Endothelial cell of umbilical vein (primary cell): Measurements from ENCODE around the gene SPAG7. TPM values are rescaled to one million over a fixed set of nuclear protein-coding genes. Genes with fewer than 3 reads are reported as not detected.

Source experiments
- BruUV-seq: library from RNA; stranded (reverse); fragments of 400-500 nt; replicated peaks from 2 replicates; lab custom pipeline; 2021; lab: Mats Ljungman, UMichigan
- CTCF ChIA-PET: fragments of 300-600, 350-600 bp; sonication (Branson Sonifier 250); formaldehyde crosslinking; loops from one replicate; lab custom pipeline; 2021; ENCODE audit warnings: antibody characterized with exemption, inconsistent platforms; lab: Charles Lee
- POLR2A ChIA-PET: fragments of 300-600, 350-600 bp; sonication (Branson Sonifier 250); formaldehyde crosslinking; loops from one replicate; lab custom pipeline; 2021; ENCODE audit warnings: antibody characterized with exemption, inconsistent platforms; lab: Charles Lee
- DNase-seq: peaks from one replicate; pipeline ENCODE4 v3.0.0-alpha.2; 2011; ENCODE audit warnings: low read depth, low spot score
- FAIRE-seq: peaks from 2 replicates; lab custom pipeline; 2011; peaks lifted over from hg19 to GRCh38; lab: Jason Lieb, UNC
- H2AFZ ChIP-seq: 2 replicates; pipeline ENCODE4 v1.6.0; 2012; ENCODE audit warnings: low read depth, low read length, control low read depth, inconsistent platforms
- H3K27ac ChIP-seq: 2 replicates; pipeline ENCODE4 v1.5.1; 2011; ENCODE audit warnings: low read depth, mild to moderate bottlenecking, control low read depth, low read length, moderate library complexity; ENCODE audit not compliant: insufficient read depth
- H3K27me3 ChIP-seq, 2 experiments: 2 replicates each; pipeline versions ENCODE4 v1.6.0 to v1.6.1; 2011; ENCODE audit warnings: low read length in 2 of 2, mixed read lengths in 1 of 2; ENCODE audit not compliant: control insufficient read depth in 2 of 2, insufficient read depth in 2 of 2
- H3K36me3 ChIP-seq, 2 experiments: 2 replicates in 1 of 2; 3 replicates in 1 of 2; pipeline ENCODE4 v1.5.1; 2011; ENCODE audit warnings: low read length in 2 of 2, mild to moderate bottlenecking in 1 of 2, moderate library complexity in 1 of 2; ENCODE audit not compliant: control insufficient read depth in 2 of 2, insufficient read depth in 2 of 2; ENCODE audit errors: extremely low read depth in 1 of 2
- H3K4me1 ChIP-seq: 3 replicates; pipeline ENCODE4 v1.5.1; 2011; ENCODE audit warnings: mild to moderate bottlenecking, low read length; ENCODE audit not compliant: control insufficient read depth, insufficient read depth; ENCODE audit errors: extremely low read depth
- H3K4me2 ChIP-seq: 2 replicates; pipeline ENCODE4 v1.6.1; 2011; ENCODE audit warnings: low read length, control low read depth, mixed read lengths; ENCODE audit not compliant: insufficient read depth
- H3K4me3 ChIP-seq, 3 experiments: fragments of 200-600 bp in 1 of 3; sonication (generic), shearing (Covaris generic) in 1 of 3; replicated peaks in 1 of 3; 2 replicates each; pipeline ENCODE4 v1.5.1; 2011 to 2016; ENCODE audit warnings: control low read depth in 3 of 3, low read length in 3 of 3, mild to moderate bottlenecking in 2 of 3, inconsistent platforms in 1 of 3, low read depth in 1 of 3, moderate library complexity in 1 of 3; ENCODE audit not compliant: insufficient read depth in 1 of 3
- H3K79me2 ChIP-seq: 2 replicates; pipeline ENCODE4 v1.6.0; 2012; ENCODE audit warnings: low read length, inconsistent platforms; ENCODE audit not compliant: control insufficient read depth, insufficient read depth
- H3K9ac ChIP-seq: replicated peaks from 2 replicates; pipeline ENCODE3; 2011; ENCODE audit warnings: low read length, control low read depth; ENCODE audit not compliant: insufficient read depth; ENCODE audit errors: extremely low read depth
- H3K9me1 ChIP-seq: replicated peaks from 3 replicates; pipeline ENCODE4 v1.6.0; 2011; ENCODE audit warnings: mild to moderate bottlenecking, low read length; ENCODE audit not compliant: control insufficient read depth, insufficient read depth; ENCODE audit errors: extremely low read depth
- H3K9me3 ChIP-seq: replicated peaks from 2 replicates; pipeline ENCODE4 v1.5.1; 2012; ENCODE audit warnings: low read length, inconsistent platforms; ENCODE audit not compliant: control insufficient read depth, insufficient read depth
- H4K20me1 ChIP-seq: replicated peaks from 2 replicates; pipeline ENCODE3; 2011; ENCODE audit warnings: mild to moderate bottlenecking, low read length; ENCODE audit not compliant: control insufficient read depth, insufficient read depth; ENCODE audit errors: extremely low read depth
- EZH2 ChIP-seq: IDR thresholded peaks from 2 replicates; pipeline ENCODE4 v1.6.1; 2012; ENCODE audit warnings: borderline replicate concordance, low read depth, mild to moderate bottlenecking, moderate library complexity, low read length, inconsistent platforms; ENCODE audit not compliant: severe bottlenecking
- FOS ChIP-seq: IDR thresholded peaks from 2 replicates; pipeline ENCODE4 v1.6.1; 2011; ENCODE audit warnings: mild to moderate bottlenecking, low read length, moderate library complexity, borderline replicate concordance; ENCODE audit not compliant: insufficient read depth
- GATA2 ChIP-seq: IDR thresholded peaks from 2 replicates; pipeline ENCODE4 v1.7.0; 2011; ENCODE audit warnings: low read depth, mild to moderate bottlenecking, moderate library complexity, mixed read lengths, low read length; ENCODE audit not compliant: insufficient read length, insufficient read depth
- JUN ChIP-seq: IDR thresholded peaks from 2 replicates; pipeline ENCODE4 v1.6.1; 2011; ENCODE audit warnings: borderline replicate concordance, low read depth; ENCODE audit not compliant: insufficient read length, insufficient read depth
- MYC ChIP-seq: IDR thresholded peaks from one replicate; pipeline ENCODE4 v1.6.1; 2011; ENCODE audit warnings: mild to moderate bottlenecking, low read depth, low read length
- POLR2A ChIP-seq: IDR thresholded peaks from 2 replicates; pipeline ENCODE4 v1.6.1; 2012; ENCODE audit warnings: low read depth, mild to moderate bottlenecking, control low read depth, low read length
- POLR2AphosphoS5 ChIP-seq: IDR thresholded peaks from 2 replicates; pipeline ENCODE4 v1.6.1; 2012; ENCODE audit warnings: low read depth, mild to moderate bottlenecking, control low read depth, low read length, moderate library complexity; ENCODE audit not compliant: insufficient read depth
- dilution Hi-C: fragments of 300-500 bp; cut with MboI; formaldehyde crosslinking; loops from one replicate; pipeline ENCODE4 v1.15.0; 2019; ENCODE audit warnings: low sequenced_read_pairs; ENCODE audit not compliant: extremely low pct_ligation_motif_present
- intact Hi-C: fragments of 100-400 bp; cut with micrococcal nuclease; formaldehyde crosslinking; loops from one replicate; pipeline ENCODE4 v1.10.0; 2022
- polyA plus RNA-seq, 4 experiments: library from polyadenylated mRNA; depleted of rRNA in 3 of 4; stranded (reverse) in 3 of 4; unstranded in 1 of 4; fragments of >200 nt; gene quantifications; 2 replicates each; pipeline versions ENCODE4 v1.2.1 to v1.2.3, GENCODE V29; 2011 to 2012; ENCODE audit warnings: missing spikeins in 1 of 4
- total RNA-seq: library from RNA; stranded (reverse); gene quantifications from 2 replicates; pipeline ENCODE4 v1.2.3, GENCODE V29; 2021
- TF ChIP-seq, protein P1 (sequence below): IDR thresholded peaks from 2 replicates; pipeline ENCODE4 v1.6.1; 2011; ENCODE audit not compliant: insufficient read depth, insufficient read length
- TF ChIP-seq, protein P2 (sequence below), 2 donors: IDR thresholded peaks; 1 replicate in 1 of 2; 2 replicates in 1 of 2; pipeline ENCODE4 v1.5.1; 2011; ENCODE audit warnings: low read length in 2 of 2, mild to moderate bottlenecking in 2 of 2, moderate library complexity in 2 of 2, control low read depth in 1 of 2, inconsistent platforms in 1 of 2, low read depth in 1 of 2; ENCODE audit not compliant: insufficient read depth in 1 of 2; ENCODE audit errors: extremely low read depth in 1 of 2

Gene SPAG7
- total and polyA plus RNA-seq, 2 donors (not counting 3 experiments of a cell fraction or from before 2014, with no cell fraction given) = 68.6 to 75.2 TPM

DNA sequence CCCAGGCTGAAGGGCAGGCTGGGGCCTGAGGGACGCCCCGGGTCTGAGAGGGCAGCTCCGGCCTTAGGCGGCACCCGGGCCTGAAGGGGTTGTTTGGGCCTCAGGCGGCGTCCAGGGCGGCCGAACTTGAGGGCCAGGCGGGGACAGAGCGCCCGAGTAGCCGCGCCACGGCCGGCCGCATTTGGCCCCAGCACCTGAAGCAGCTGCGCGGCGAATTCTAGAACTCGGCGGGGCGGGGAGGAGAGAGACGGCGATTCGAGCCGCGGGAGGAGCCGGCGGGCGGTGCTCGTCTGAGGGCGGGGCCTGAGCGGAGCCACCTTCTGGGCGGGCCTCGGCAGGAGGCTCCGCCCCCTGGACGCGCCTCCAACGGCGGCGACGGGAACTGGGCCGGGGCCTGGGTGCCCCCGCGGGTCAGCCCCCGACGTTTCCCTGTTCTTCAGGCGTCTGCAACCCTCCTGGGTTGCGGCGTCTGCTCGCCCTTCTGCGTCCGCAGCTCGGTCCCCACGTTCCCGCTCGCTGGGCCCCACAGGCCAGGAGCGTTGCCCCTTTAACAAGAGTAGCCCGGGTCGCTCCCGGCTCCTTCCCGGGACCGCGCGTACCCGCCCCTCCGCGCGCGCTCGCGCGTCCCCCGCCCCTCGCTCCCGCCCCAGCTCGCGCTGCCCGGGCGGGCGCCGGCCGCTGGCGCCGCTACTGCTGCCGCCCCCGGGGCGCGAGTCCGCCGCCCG lies 29.8 kb upstream of the SPAG7 start, which contains the start of the genes INCA1 and KIF1C:
Gene INCA1 (minus strand): TSS at position 221 of the 725 bp plus-strand sequence. CDS start 3,085 bp downstream, outside the sequence.
Gene KIF1C (plus strand): TSS at position 649 of the 725 bp plus-strand sequence. CDS start 2,297 bp downstream, outside the sequence.
- CTCF ChIA-PET = interaction anchor here (0.6 to 4.2 kb wide), 7 partner anchors 9 to 665 kb away, joined by 3 to 21 read pairs (median 6); partner anchors contain the start of genes CAMTA2, RNF167 and SLC25A11
- POLR2A ChIA-PET = interaction anchor here (1.0 to 1.1 kb wide), 2 partner anchors 10 to 11 kb away, joined by 4 to 5 read pairs; partner anchors contain the start of gene CAMTA2
- peak within 1 kb of the TSS; percentile 87 for H3K4me2 ChIP-seq
- intact Hi-C loops = loop anchor here (1.0 to 2.0 kb wide), 2 partner anchors 10 to 57 kb away; partner anchors contain the start of genes CAMTA2, RNF167 and SLC25A11
- H3K36me3 ChIP-seq = peaks cover 10 to 21% of the 10 kb centered on the region in 2 experiments
- H3K9me3 ChIP-seq = no peaks in the 10 kb centered on the region
- TF ChIP-seq EZH2 = no peak
- no peak for TF ChIP-seq GATA2
- TF ChIP-seq, protein P1, sequence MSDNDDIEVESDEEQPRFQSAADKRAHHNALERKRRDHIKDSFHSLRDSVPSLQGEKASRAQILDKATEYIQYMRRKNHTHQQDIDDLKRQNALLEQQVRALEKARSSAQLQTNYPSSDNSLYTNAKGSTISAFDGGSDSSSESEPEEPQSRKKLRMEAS = no peak
- TF ChIP-seq POLR2AphosphoS5 = peak; percentile 76
- TF ChIP-seq, protein P2, sequence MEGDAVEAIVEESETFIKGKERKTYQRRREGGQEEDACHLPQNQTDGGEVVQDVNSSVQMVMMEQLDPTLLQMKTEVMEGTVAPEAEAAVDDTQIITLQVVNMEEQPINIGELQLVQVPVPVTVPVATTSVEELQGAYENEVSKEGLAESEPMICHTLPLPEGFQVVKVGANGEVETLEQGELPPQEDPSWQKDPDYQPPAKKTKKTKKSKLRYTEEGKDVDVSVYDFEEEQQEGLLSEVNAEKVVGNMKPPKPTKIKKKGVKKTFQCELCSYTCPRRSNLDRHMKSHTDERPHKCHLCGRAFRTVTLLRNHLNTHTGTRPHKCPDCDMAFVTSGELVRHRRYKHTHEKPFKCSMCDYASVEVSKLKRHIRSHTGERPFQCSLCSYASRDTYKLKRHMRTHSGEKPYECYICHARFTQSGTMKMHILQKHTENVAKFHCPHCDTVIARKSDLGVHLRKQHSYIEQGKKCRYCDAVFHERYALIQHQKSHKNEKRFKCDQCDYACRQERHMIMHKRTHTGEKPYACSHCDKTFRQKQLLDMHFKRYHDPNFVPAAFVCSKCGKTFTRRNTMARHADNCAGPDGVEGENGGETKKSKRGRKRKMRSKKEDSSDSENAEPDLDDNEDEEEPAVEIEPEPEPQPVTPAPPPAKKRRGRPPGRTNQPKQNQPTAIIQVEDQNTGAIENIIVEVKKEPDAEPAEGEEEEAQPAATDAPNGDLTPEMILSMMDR (IDR thresholded peaks at IDR 0.05; ENCODE audit: extremely low read depth in 1 of 2, insufficient read depth in 1 of 2, low read depth in 1 of 2, low read length in 2 of 2) = peak in 1 of 2 donors; percentile 13
- peak; percentile 73 for TF ChIP-seq POLR2A
- no peak for TF ChIP-seq JUN
- no peak for TF ChIP-seq FOS
- TF ChIP-seq MYC = no peak
- dilution Hi-C loops = no loop called here
- no TSS peak for BruUV-seq
- no peaks in the 10 kb centered on the region for H3K9me1 ChIP-seq
- peak within 1 kb of the TSS; percentile 97 for H2AFZ ChIP-seq
- peaks cover 34% of the 10 kb centered on the region for H3K79me2 ChIP-seq
- FAIRE-seq = peak; percentile 90
- peak; percentile 89 for DNase-seq
- H3K4me3 ChIP-seq = peak within 1 kb of the TSS; percentile 77 to 95 (median 82)
- H3K9ac ChIP-seq = peak within 1 kb of the TSS; percentile 49
- no peaks in the 10 kb centered on the region for H4K20me1 ChIP-seq
- H3K27me3 ChIP-seq = no peaks in the 10 kb centered on the region
- H3K27ac ChIP-seq = peak within 1 kb of the TSS; percentile 73
- peaks cover 19% of the 10 kb centered on the region for H3K4me1 ChIP-seq
